HG03354 (cell line): ENCODE data around the gene UBXN6.

ENCODE experiments used
- ATAC-seq: cut with Tn5 transposase; IDR thresholded peaks from one replicate; pipeline ENCODE4 v1.9.1; 2021; ENCODE audit warnings: mild to moderate bottlenecking; ENCODE audit not compliant: unreplicated experiment, poor library complexity, severe bottlenecking

The UBXN6 gene

GRCh38 chr19:4444765-4445741, 12.5 kb downstream of the UBXN6 start:
- ATAC-seq, result no peak

GRCh38 chr19:4443966-4444764, 13.4 kb downstream of the UBXN6 start:
- no peak for ATAC-seq

- ATAC-seq, result no peak
Measured at GRCh38 chr19:4443188-4443587, 14.4 kb downstream of the UBXN6 start.

GRCh38 chr19:4442819-4443146, 14.8 kb downstream of the UBXN6 start:
- no peak for ATAC-seq

GRCh38 chr19:4441994-4442818, 15.4 kb downstream of the UBXN6 start:
- ATAC-seq, result no peak

GRCh38 chr19:4439243-4439642, 18.4 kb downstream of the UBXN6 start:
- ATAC-seq, result no peak

GRCh38 chr19:4437103-4437502, 20.5 kb downstream of the UBXN6 start:
- ATAC-seq, result no peak

GRCh38 chr19:4436231-4436630, 21.4 kb downstream of the UBXN6 start:
- ATAC-seq, result no peak

- no peak for ATAC-seq
Measured at GRCh38 chr19:4434391-4434790, 23.2 kb downstream of the UBXN6 start.

GRCh38 chr19:4432918-4433506, 24.6 kb downstream of the UBXN6 start:
- no peak for ATAC-seq

GRCh38 chr19:4431808-4432674, 25.6 kb downstream of the UBXN6 start:
- ATAC-seq, result no peak

GRCh38 chr19:4431296-4431695, 26.3 kb downstream of the UBXN6 start:
- ATAC-seq, result no peak

- ATAC-seq, result no peak
Measured at GRCh38 chr19:4430760-4431159, 26.8 kb downstream of the UBXN6 start.

- ATAC-seq, result no peak
Measured at GRCh38 chr19:4429771-4430171, 27.8 kb downstream of the UBXN6 start.

GRCh38 chr19:4429256-4429655, 28.3 kb downstream of the UBXN6 start:
- ATAC-seq, result no peak

GRCh38 chr19:4428326-4428975, 29.1 kb downstream of the UBXN6 start:
- ATAC-seq, result no peak

- ATAC-seq, result no peak
Measured at GRCh38 chr19:4425537-4425936, 32.1 kb downstream of the UBXN6 start.

- no peak for ATAC-seq
Measured at GRCh38 chr19:4423416-4424126, 34.0 kb downstream of the UBXN6 start.
